ENCODE measurements around the gene CHADL.

GRCh38 chr22:41180926-41181325 is 59.8 kb downstream of the CHADL start:
- no peak for TF ChIP-seq CTCF (IDR thresholded peaks at IDR 0.05)
- TF ChIP-seq REST (IDR thresholded peaks at IDR 0.05; ENCODE audit: insufficient read depth in 1 of 2, low read depth in 2 of 2, low read length in 1 of 2): no peak
- no peak for TF ChIP-seq TCF7L2 (IDR thresholded peaks at IDR 0.05; ENCODE audit: low read depth, low read length)
